ENCODE measurements around the gene PAK5. TPM values are rescaled to one million over a fixed set of nuclear protein-coding genes. Genes with fewer than 3 reads are reported as not detected.
A peak's percentile ranks its signal among the peaks of the same experiment; 100 is the strongest.

PAK5 gene
- total and polyA plus RNA-seq, 2 donors (not counting 1 experiment from before 2014, with no cell fraction given): not detected

GRCh38 chr20:9508696-9509178 lies 330.1 kb downstream of the PAK5 start:
- POLR2A ChIA-PET: no interaction called here
- Histone ChIP-seq H4K20me1 (ENCODE audit: control insufficient read depth, insufficient read depth, low read length, poor library complexity, severe bottlenecking) (no peaks in the 10 kb centered on the region), H3K79me2 (ENCODE audit: control insufficient read depth, insufficient read depth, low read length) (no peaks in the 10 kb centered on the region), H3K36me3 (replicated peaks in 1 of 2; ENCODE audit: control extremely low read depth in 1 of 2, control insufficient read depth in 1 of 2, extremely low read depth in 1 of 2, insufficient read depth in 2 of 2, low read length in 1 of 2) (no peaks in the 10 kb centered on the region), H3K27me3 (replicated peaks in 1 of 4; ENCODE audit: control extremely low read depth in 1 of 4, control insufficient read depth in 3 of 4, insufficient read depth in 4 of 4, low read length in 3 of 4) (peaks cover 0 to 57% (median 37%) of the 10 kb centered on the region in 4 experiments), H3K4me1 (ENCODE audit: control insufficient read depth in 2 of 2, insufficient read depth in 2 of 2, low read length in 2 of 2) (peaks cover 50 to 51% of the 10 kb centered on the region in 2 donors), H3K4me3 (ENCODE audit: control extremely low read depth in 1 of 5, extremely low read depth in 1 of 5, insufficient read depth in 1 of 5, low read depth in 2 of 5, low read length in 4 of 5) (no peak overlapping the region), H2AFZ (ENCODE audit: insufficient read depth, low read depth, low read length, poor library complexity, severe bottlenecking) (peak overlapping the region; percentile 16), H3K9ac (ENCODE audit: low read length) (no peak overlapping the region), H3K4me2 (replicated peaks; ENCODE audit: low read depth, low read length, poor library complexity, severe bottlenecking) (peak overlapping the region; percentile 54), H3K27ac (ENCODE audit: low read length in 2 of 2) (no peak overlapping the region), H3K9me3 (ENCODE audit: control extremely low read depth in 1 of 3, control insufficient read depth in 2 of 3, insufficient read depth in 1 of 3, low read length in 2 of 3) (peaks cover 0 to 22% (median 0%) of the 10 kb centered on the region in 3 donors)
- intact Hi-C loops (cut with micrococcal nuclease): no loop called here
- CTCF ChIA-PET: no interaction called here
- DNase-seq (no peak), ATAC-seq (ENCODE audit: low read depth) (no peak)
- WGBS (ENCODE audit: insufficient coverage): 8% methylated on average over 30 of the region's 30 CpGs
- no peak for TF ChIP-seq EZH2 (IDR thresholded peaks at IDR 0.05; ENCODE audit: borderline replicate concordance, insufficient read depth, low read depth, low read length, poor library complexity, severe bottlenecking)
- TF ChIP-seq, protein P1, sequence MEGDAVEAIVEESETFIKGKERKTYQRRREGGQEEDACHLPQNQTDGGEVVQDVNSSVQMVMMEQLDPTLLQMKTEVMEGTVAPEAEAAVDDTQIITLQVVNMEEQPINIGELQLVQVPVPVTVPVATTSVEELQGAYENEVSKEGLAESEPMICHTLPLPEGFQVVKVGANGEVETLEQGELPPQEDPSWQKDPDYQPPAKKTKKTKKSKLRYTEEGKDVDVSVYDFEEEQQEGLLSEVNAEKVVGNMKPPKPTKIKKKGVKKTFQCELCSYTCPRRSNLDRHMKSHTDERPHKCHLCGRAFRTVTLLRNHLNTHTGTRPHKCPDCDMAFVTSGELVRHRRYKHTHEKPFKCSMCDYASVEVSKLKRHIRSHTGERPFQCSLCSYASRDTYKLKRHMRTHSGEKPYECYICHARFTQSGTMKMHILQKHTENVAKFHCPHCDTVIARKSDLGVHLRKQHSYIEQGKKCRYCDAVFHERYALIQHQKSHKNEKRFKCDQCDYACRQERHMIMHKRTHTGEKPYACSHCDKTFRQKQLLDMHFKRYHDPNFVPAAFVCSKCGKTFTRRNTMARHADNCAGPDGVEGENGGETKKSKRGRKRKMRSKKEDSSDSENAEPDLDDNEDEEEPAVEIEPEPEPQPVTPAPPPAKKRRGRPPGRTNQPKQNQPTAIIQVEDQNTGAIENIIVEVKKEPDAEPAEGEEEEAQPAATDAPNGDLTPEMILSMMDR (IDR thresholded peaks at IDR 0.05): no peak
- Mint-ChIP-seq H3K27ac (no peak overlapping the region), H3K27me3 (peaks cover 41% of the 10 kb centered on the region), H3K9me3 (ENCODE audit: insufficient read depth) (no peaks in the 10 kb centered on the region), H3K4me3 (peak overlapping the region; percentile 37), H3K4me1 (peaks cover 32% of the 10 kb centered on the region)

DNA sequence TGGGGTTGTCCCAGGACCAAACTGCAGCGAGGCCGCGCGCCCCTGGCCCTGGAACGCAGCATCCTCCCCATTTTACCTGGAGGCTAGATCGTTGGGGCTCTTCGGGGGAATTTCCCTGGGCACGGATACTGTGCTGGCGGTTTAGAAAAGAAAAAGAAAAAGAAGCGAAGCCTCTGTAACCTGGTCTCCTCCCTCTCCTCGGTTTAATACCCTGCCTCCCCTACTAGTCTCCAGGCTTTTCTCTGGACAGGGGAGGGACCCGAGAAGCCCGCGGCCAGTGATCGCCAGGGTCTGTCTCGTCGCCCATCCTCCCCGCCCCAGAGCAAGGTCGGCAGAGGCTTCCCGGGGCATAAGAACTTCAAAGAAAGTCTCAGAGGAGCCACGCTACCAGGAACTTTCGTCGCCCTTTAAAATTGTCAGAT lies 330.6 kb downstream of the PAK5 start:
- H3K9ac ChIP-seq (ENCODE audit: low read length): no peak overlapping the region
- H3K4me2 ChIP-seq (replicated peaks; ENCODE audit: low read depth, low read length, poor library complexity, severe bottlenecking): peak overlapping the region; percentile 54
- 4% methylated on average over 18 of the region's 23 CpGs for WGBS (ENCODE audit: insufficient coverage)
- no peaks in the 10 kb centered on the region for H4K20me1 ChIP-seq (ENCODE audit: control insufficient read depth, insufficient read depth, low read length, poor library complexity, severe bottlenecking)
- H2AFZ ChIP-seq (ENCODE audit: insufficient read depth, low read depth, low read length, poor library complexity, severe bottlenecking): peak overlapping the region; percentile 16
- H3K4me3 Mint-ChIP-seq: peak overlapping the region; percentile 56
- H3K27me3 ChIP-seq (replicated peaks in 1 of 4; ENCODE audit: control extremely low read depth in 1 of 4, control insufficient read depth in 3 of 4, insufficient read depth in 4 of 4, low read length in 3 of 4): peaks cover 0 to 57% (median 35%) of the 10 kb centered on the region in 4 experiments
- TF ChIP-seq, protein P1 (IDR thresholded peaks at IDR 0.05): no peak
- TF ChIP-seq EZH2 (IDR thresholded peaks at IDR 0.05; ENCODE audit: borderline replicate concordance, insufficient read depth, low read depth, low read length, poor library complexity, severe bottlenecking): no peak
- ChIA-PET CTCF (no interaction called here), POLR2A (no interaction called here)
- H3K9me3 ChIP-seq (ENCODE audit: control extremely low read depth in 1 of 3, control insufficient read depth in 2 of 3, insufficient read depth in 1 of 3, low read length in 2 of 3): peaks cover 0 to 22% (median 0%) of the 10 kb centered on the region in 3 donors
- H3K27ac Mint-ChIP-seq: no peak overlapping the region
- intact Hi-C loops (cut with micrococcal nuclease): no loop called here
- no peaks in the 10 kb centered on the region for H3K36me3 ChIP-seq (replicated peaks in 1 of 2; ENCODE audit: control extremely low read depth in 1 of 2, control insufficient read depth in 1 of 2, extremely low read depth in 1 of 2, insufficient read depth in 2 of 2, low read length in 1 of 2)
- H3K27ac ChIP-seq (ENCODE audit: low read length in 2 of 2): no peak overlapping the region
- no peaks in the 10 kb centered on the region for H3K9me3 Mint-ChIP-seq (ENCODE audit: insufficient read depth)
- peaks cover 42% of the 10 kb centered on the region for H3K27me3 Mint-ChIP-seq
- no peaks in the 10 kb centered on the region for H3K79me2 ChIP-seq (ENCODE audit: control insufficient read depth, insufficient read depth, low read length)
- no peak overlapping the region for H3K4me3 ChIP-seq (ENCODE audit: control extremely low read depth in 1 of 5, extremely low read depth in 1 of 5, insufficient read depth in 1 of 5, low read depth in 2 of 5, low read length in 4 of 5)
- DNase-seq (no peak), ATAC-seq (ENCODE audit: low read depth) (no peak)
- peaks cover 32% of the 10 kb centered on the region for H3K4me1 Mint-ChIP-seq
- H3K4me1 ChIP-seq (ENCODE audit: control insufficient read depth in 2 of 2, insufficient read depth in 2 of 2, low read length in 2 of 2): peaks cover 50 to 51% of the 10 kb centered on the region in 2 donors

Measured in B cell (primary cell).